Activated naive CD4-positive, alpha-beta T cell treated with anti-CD3 and anti-CD28 coated beads, Interleukin-2, amount 50 U/mL, for 72 hours (primary cell): ENCODE measurements around the gene SLC24A4. TPM values are rescaled to one million over a fixed set of nuclear protein-coding genes. Genes with fewer than 3 reads are reported as not detected.

Experiments
- ATAC-seq, 2 donors: fragments of 150-1000 bp; cut with Tn5 transposase; 2 replicates each; pipeline ENCODE4 v1.10.0; 2021; ENCODE audit warnings: mild to moderate bottlenecking in 2 of 2, moderate library complexity in 2 of 2
- DNase-seq, 2 donors: peaks; one replicate each; pipeline ENCODE4 v3.0.0; 2021 to 2022; ENCODE audit warnings: low spot score in 2 of 2
- H3K27ac Mint-ChIP-seq, 2 donors: one replicate each; pipeline ENCODE4 v1.8.0; 2022; ENCODE audit warnings: mild to moderate bottlenecking in 2 of 2, mixed read lengths in 2 of 2
- H3K36me3 Mint-ChIP-seq, 2 donors: one replicate each; pipeline ENCODE4 v1.8.0; 2022; ENCODE audit warnings: mixed read lengths in 2 of 2
- H3K9me3 Mint-ChIP-seq, 2 donors: one replicate each; pipeline ENCODE4 v1.8.0; 2022; ENCODE audit warnings: mixed read lengths in 2 of 2
- total RNA-seq, 2 donors: library from RNA; stranded (reverse); gene quantifications; one replicate each; pipeline ENCODE4 v1.2.3, GENCODE V29; 2022

SLC24A4 gene
- total RNA-seq, 2 donors from 2014 or later = not detected

GRCh38 chr14:92436115-92436776, 113.3 kb downstream of the SLC24A4 start:
- no peaks in the 10 kb centered on the region for H3K36me3 Mint-ChIP-seq
- H3K9me3 Mint-ChIP-seq = no peaks in the 10 kb centered on the region
- no peak overlapping the region for H3K27ac Mint-ChIP-seq
- DNase-seq (no peak), ATAC-seq (no peak)

GRCh38 chr14:92437309-92437708, 114.3 kb downstream of the SLC24A4 start:
- no peak for ATAC-seq
- no peaks in the 10 kb centered on the region for H3K9me3 Mint-ChIP-seq

GRCh38 chr14:92437729-92438285, 114.8 kb downstream of the SLC24A4 start:
- no peaks in the 10 kb centered on the region for H3K36me3 Mint-ChIP-seq
- ATAC-seq (no peak), DNase-seq (no peak)
- H3K9me3 Mint-ChIP-seq = no peaks in the 10 kb centered on the region
- no peak overlapping the region for H3K27ac Mint-ChIP-seq

More at GRCh38 chr14:92437309-92437708, 114.3 kb downstream of the SLC24A4 start:
- no peak for DNase-seq
- Mint-ChIP-seq H3K27ac (no peak overlapping the region), H3K36me3 (no peaks in the 10 kb centered on the region)

- no peak overlapping the region for H3K27ac Mint-ChIP-seq
These were observed 116.8 kb downstream of the SLC24A4 start for GRCh38 chr14:92439537-92440344.

GRCh38 chr14:92440345-92441003, 117.5 kb downstream of the SLC24A4 start:
- H3K27ac Mint-ChIP-seq = no peak overlapping the region
- no peaks in the 10 kb centered on the region for H3K9me3 Mint-ChIP-seq
- ATAC-seq (no peak), DNase-seq (no peak)
- no peaks in the 10 kb centered on the region for H3K36me3 Mint-ChIP-seq

More at GRCh38 chr14:92439537-92440344, 116.8 kb downstream of the SLC24A4 start:
- H3K36me3 Mint-ChIP-seq = no peaks in the 10 kb centered on the region
- H3K9me3 Mint-ChIP-seq = no peaks in the 10 kb centered on the region
- ATAC-seq = no peak
- DNase-seq = no peak

GRCh38 chr14:92441751-92442504, 119.0 kb downstream of the SLC24A4 start:
- H3K27ac Mint-ChIP-seq = no peak overlapping the region
- no peak for DNase-seq
- no peak for ATAC-seq
- H3K9me3 Mint-ChIP-seq = no peaks in the 10 kb centered on the region
- H3K36me3 Mint-ChIP-seq = no peaks in the 10 kb centered on the region

- H3K27ac Mint-ChIP-seq = no peak overlapping the region
- DNase-seq = no peak
- ATAC-seq = no peak
- H3K36me3 Mint-ChIP-seq = no peaks in the 10 kb centered on the region
- no peaks in the 10 kb centered on the region for H3K9me3 Mint-ChIP-seq
These were observed 120.2 kb downstream of the SLC24A4 start for GRCh38 chr14:92443167-92443566.

GRCh38 chr14:92443741-92444140, 120.8 kb downstream of the SLC24A4 start:
- ATAC-seq (no peak), DNase-seq (no peak)
- no peak overlapping the region for H3K27ac Mint-ChIP-seq
- H3K9me3 Mint-ChIP-seq = no peaks in the 10 kb centered on the region
- H3K36me3 Mint-ChIP-seq = no peaks in the 10 kb centered on the region

GRCh38 chr14:92446771-92447170, 123.8 kb downstream of the SLC24A4 start:
- ATAC-seq = no peak
- no peaks in the 10 kb centered on the region for H3K9me3 Mint-ChIP-seq
- no peak overlapping the region for H3K27ac Mint-ChIP-seq
- H3K36me3 Mint-ChIP-seq = no peaks in the 10 kb centered on the region
- no peak for DNase-seq

GRCh38 chr14:92447416-92448197, 124.6 kb downstream of the SLC24A4 start:
- no peak overlapping the region for H3K27ac Mint-ChIP-seq
- H3K9me3 Mint-ChIP-seq = no peaks in the 10 kb centered on the region
- ATAC-seq = no peak

GRCh38 chr14:92448786-92449185, 125.8 kb downstream of the SLC24A4 start:
- H3K36me3 Mint-ChIP-seq = no peaks in the 10 kb centered on the region
- ATAC-seq = no peak

More at GRCh38 chr14:92447416-92448197, 124.6 kb downstream of the SLC24A4 start:
- DNase-seq = no peak
- H3K36me3 Mint-ChIP-seq = no peaks in the 10 kb centered on the region

GRCh38 chr14:92449404-92450181, 126.6 kb downstream of the SLC24A4 start:
- no peaks in the 10 kb centered on the region for H3K36me3 Mint-ChIP-seq
- H3K9me3 Mint-ChIP-seq = no peaks in the 10 kb centered on the region
- DNase-seq = no peak
- no peak for ATAC-seq
- no peak overlapping the region for H3K27ac Mint-ChIP-seq

More at GRCh38 chr14:92448786-92449185, 125.8 kb downstream of the SLC24A4 start:
- Mint-ChIP-seq H3K27ac (no peak overlapping the region), H3K9me3 (no peaks in the 10 kb centered on the region)
- DNase-seq = no peak

- no peak overlapping the region for H3K27ac Mint-ChIP-seq
- H3K9me3 Mint-ChIP-seq = no peaks in the 10 kb centered on the region
- no peaks in the 10 kb centered on the region for H3K36me3 Mint-ChIP-seq
- ATAC-seq = no peak
- no peak for DNase-seq
These were observed 127.5 kb downstream of the SLC24A4 start for GRCh38 chr14:92450351-92451070.

- Mint-ChIP-seq H3K27ac (no peak overlapping the region), H3K36me3 (no peaks in the 10 kb centered on the region), H3K9me3 (no peaks in the 10 kb centered on the region)
- no peak for ATAC-seq
- no peak for DNase-seq
These were observed 128.3 kb downstream of the SLC24A4 start for GRCh38 chr14:92451245-92451644.
